ENCODE data around the gene ARHGEF2.

The ARHGEF2 gene

GRCh38 chr1:155947741-155948140 is 30.6 kb downstream of the ARHGEF2 start:
- DNase-seq (ENCODE audit: low read depth in 1 of 2, low spot score in 1 of 2): no peak
- 0 out of 2 replicates have a peak, but pooled peaks have one; percentile 3 for TF ChIP-seq POLR2AphosphoS5 (IDR thresholded peaks at IDR 0.05; ENCODE audit: low read depth)
- no peak for TF ChIP-seq GABPA (IDR thresholded peaks at IDR 0.05; ENCODE audit: low read depth)
- TF ChIP-seq REST (IDR thresholded peaks at IDR 0.05; ENCODE audit: insufficient replicate concordance, low read depth): no peak
- no peak for TF ChIP-seq SPI1 (IDR thresholded peaks at IDR 0.05; ENCODE audit: borderline replicate concordance, low read depth)
- no peaks in the 10 kb centered on the region for H3K27me3 ChIP-seq (ENCODE audit: insufficient read depth, poor library complexity, severe bottlenecking)
- no peak overlapping the region for H3K27ac ChIP-seq (replicated peaks)
- no peak overlapping the region for H3K4me3 ChIP-seq (replicated peaks; ENCODE audit: insufficient read depth, low read length)

GRCh38 chr1:155947292-155947691 is 31.1 kb downstream of the ARHGEF2 start:
- no peak for DNase-seq (ENCODE audit: low read depth in 1 of 2, low spot score in 1 of 2)
- no peak overlapping the region; the same call in 1 of the 2 replicates for H3K27ac ChIP-seq (replicated peaks)
- TF ChIP-seq SPI1 (IDR thresholded peaks at IDR 0.05; ENCODE audit: borderline replicate concordance, low read depth): no peak
- TF ChIP-seq GABPA (IDR thresholded peaks at IDR 0.05; ENCODE audit: low read depth): no peak
- TF ChIP-seq REST (IDR thresholded peaks at IDR 0.05; ENCODE audit: insufficient replicate concordance, low read depth): no peak
- TF ChIP-seq POLR2AphosphoS5 (IDR thresholded peaks at IDR 0.05; ENCODE audit: low read depth): 0 out of 2 replicates have a peak, but pooled peaks have one; percentile 11
- no peak for TF ChIP-seq CTCF (IDR thresholded peaks at IDR 0.05; ENCODE audit: insufficient read depth, low read length)
- no peaks in the 10 kb centered on the region for H3K27me3 ChIP-seq (ENCODE audit: insufficient read depth, poor library complexity, severe bottlenecking)
- no peak overlapping the region for H3K4me3 ChIP-seq (replicated peaks; ENCODE audit: insufficient read depth, low read length)

GRCh38 chr1:155946633-155947219 is 31.6 kb downstream of the ARHGEF2 start:
- no peak overlapping the region; the same call in 1 of the 2 replicates for H3K27ac ChIP-seq (replicated peaks)
- DNase-seq (ENCODE audit: low read depth in 1 of 2, low spot score in 1 of 2): no peak
- H3K4me3 ChIP-seq (replicated peaks; ENCODE audit: insufficient read depth, low read length): no peak overlapping the region
- TF ChIP-seq SPI1 (IDR thresholded peaks at IDR 0.05; ENCODE audit: borderline replicate concordance, low read depth): no peak
- no peak for TF ChIP-seq POLR2AphosphoS5 (IDR thresholded peaks at IDR 0.05; ENCODE audit: low read depth)
- no peak for TF ChIP-seq GABPA (IDR thresholded peaks at IDR 0.05; ENCODE audit: low read depth)
- TF ChIP-seq CTCF (IDR thresholded peaks at IDR 0.05; ENCODE audit: insufficient read depth, low read length): no peak
- TF ChIP-seq REST (IDR thresholded peaks at IDR 0.05; ENCODE audit: insufficient replicate concordance, low read depth): no peak
- no peaks in the 10 kb centered on the region for H3K27me3 ChIP-seq (ENCODE audit: insufficient read depth, poor library complexity, severe bottlenecking)
